Measurements from ENCODE around the gene GALNT2.
A peak's percentile ranks its signal among the peaks of the same experiment; 100 is the strongest.

Gene GALNT2

GRCh38 chr1:230139741-230140140, 72.7 kb downstream of the GALNT2 start:
- no peak for FAIRE-seq

GRCh38 chr1:230140221-230141020, 73.4 kb downstream of the GALNT2 start:
- no peak for DNase-seq (ENCODE audit: insufficient read length, low spot score)
- no peak for FAIRE-seq
- TF ChIP-seq POLR2A (IDR thresholded peaks at IDR 0.05; ENCODE audit: low read depth, low read length) (no peak), POLR2AphosphoS5 (IDR thresholded peaks at IDR 0.05; ENCODE audit: low read depth, low read length) (no peak), PAX5 (IDR thresholded peaks at IDR 0.05; ENCODE audit: insufficient read depth, low read length, severe bottlenecking) (no peak)

More at GRCh38 chr1:230139741-230140140, 72.7 kb downstream of the GALNT2 start:
- DNase-seq (ENCODE audit: insufficient read length, low spot score) = no peak
- TF ChIP-seq POLR2AphosphoS5 (IDR thresholded peaks at IDR 0.05; ENCODE audit: low read depth, low read length) (no peak), PAX5 (IDR thresholded peaks at IDR 0.05; ENCODE audit: insufficient read depth, low read length, severe bottlenecking) (no peak), POU2F2 (IDR thresholded peaks at IDR 0.05; ENCODE audit: low read depth, low read length) (no peak), TAF1 (IDR thresholded peaks at IDR 0.05; ENCODE audit: low read depth, low read length) (no peak), POLR2A (IDR thresholded peaks at IDR 0.05; ENCODE audit: low read depth, low read length) (no peak), SPI1 (IDR thresholded peaks at IDR 0.05; ENCODE audit: low read depth, low read length) (no peak)

GRCh38 chr1:230141021-230141648, 74.1 kb downstream of the GALNT2 start:
- TF ChIP-seq POLR2AphosphoS5 (IDR thresholded peaks at IDR 0.05; ENCODE audit: low read depth, low read length) (no peak), TAF1 (IDR thresholded peaks at IDR 0.05; ENCODE audit: low read depth, low read length) (no peak), POU2F2 (IDR thresholded peaks at IDR 0.05; ENCODE audit: low read depth, low read length) (no peak)
- FAIRE-seq (no peak), DNase-seq (ENCODE audit: insufficient read length, low spot score) (no peak)

- no peak for FAIRE-seq
- DNase-seq (ENCODE audit: insufficient read length, low spot score) = no peak
- no peak for TF ChIP-seq POU2F2 (IDR thresholded peaks at IDR 0.05; ENCODE audit: low read depth, low read length)
Measured at GRCh38 chr1:230141797-230142607, 75.0 kb downstream of the GALNT2 start.

- DNase-seq (ENCODE audit: insufficient read length, low spot score) = no peak
- no peak for TF ChIP-seq POLR2A (IDR thresholded peaks at IDR 0.05; ENCODE audit: low read depth, low read length)
- no peak for TF ChIP-seq TAF1 (IDR thresholded peaks at IDR 0.05; ENCODE audit: low read depth, low read length)
- no peak for TF ChIP-seq POLR2AphosphoS5 (IDR thresholded peaks at IDR 0.05; ENCODE audit: low read depth, low read length)
- no peak for TF ChIP-seq SPI1 (IDR thresholded peaks at IDR 0.05; ENCODE audit: low read depth, low read length)
- TF ChIP-seq PAX5 (IDR thresholded peaks at IDR 0.05; ENCODE audit: insufficient read depth, low read length, severe bottlenecking) = no peak
- no peak for TF ChIP-seq POU2F2 (IDR thresholded peaks at IDR 0.05; ENCODE audit: low read depth, low read length)
- no peak for FAIRE-seq
Measured at GRCh38 chr1:230142608-230143210, 75.7 kb downstream of the GALNT2 start.

GRCh38 chr1:230143534-230143933, 76.5 kb downstream of the GALNT2 start:
- FAIRE-seq (no peak), DNase-seq (ENCODE audit: insufficient read length, low spot score) (no peak)
- no peak for TF ChIP-seq POLR2A (IDR thresholded peaks at IDR 0.05; ENCODE audit: low read depth, low read length)
- TF ChIP-seq TAF1 (IDR thresholded peaks at IDR 0.05; ENCODE audit: low read depth, low read length) = no peak

- TF ChIP-seq PAX5 (IDR thresholded peaks at IDR 0.05; ENCODE audit: insufficient read depth, low read length, severe bottlenecking) = no peak
- TF ChIP-seq POLR2AphosphoS5 (IDR thresholded peaks at IDR 0.05; ENCODE audit: low read depth, low read length) = no peak
- no peak for TF ChIP-seq POLR2A (IDR thresholded peaks at IDR 0.05; ENCODE audit: low read depth, low read length)
- DNase-seq (ENCODE audit: insufficient read length, low spot score) = no peak
- FAIRE-seq = peak; percentile 70
Measured at GRCh38 chr1:230144010-230144614, 77.1 kb downstream of the GALNT2 start.

GRCh38 chr1:230144758-230145504, 77.9 kb downstream of the GALNT2 start:
- FAIRE-seq = no peak
- no peak for DNase-seq (ENCODE audit: insufficient read length, low spot score)

GRCh38 chr1:230145505-230145899, 78.5 kb downstream of the GALNT2 start:
- TF ChIP-seq PAX5 (IDR thresholded peaks at IDR 0.05; ENCODE audit: insufficient read depth, low read length, severe bottlenecking) = no peak
- TF ChIP-seq POU2F2 (IDR thresholded peaks at IDR 0.05; ENCODE audit: low read depth, low read length) = no peak
- TF ChIP-seq TAF1 (IDR thresholded peaks at IDR 0.05; ENCODE audit: low read depth, low read length) = no peak
- no peak for TF ChIP-seq SPI1 (IDR thresholded peaks at IDR 0.05; ENCODE audit: low read depth, low read length)
- no peak for TF ChIP-seq POLR2A (IDR thresholded peaks at IDR 0.05; ENCODE audit: low read depth, low read length)
- TF ChIP-seq POLR2AphosphoS5 (IDR thresholded peaks at IDR 0.05; ENCODE audit: low read depth, low read length) = no peak
- FAIRE-seq = no peak
- DNase-seq (ENCODE audit: insufficient read length, low spot score) = no peak

More at GRCh38 chr1:230144758-230145504, 77.9 kb downstream of the GALNT2 start:
- TF ChIP-seq SPI1 (IDR thresholded peaks at IDR 0.05; ENCODE audit: low read depth, low read length) (no peak), POLR2A (IDR thresholded peaks at IDR 0.05; ENCODE audit: low read depth, low read length) (no peak), POLR2AphosphoS5 (IDR thresholded peaks at IDR 0.05; ENCODE audit: low read depth, low read length) (no peak), POU2F2 (IDR thresholded peaks at IDR 0.05; ENCODE audit: low read depth, low read length) (no peak), PAX5 (IDR thresholded peaks at IDR 0.05; ENCODE audit: insufficient read depth, low read length, severe bottlenecking) (no peak), TAF1 (IDR thresholded peaks at IDR 0.05; ENCODE audit: low read depth, low read length) (no peak)
